Esophagus (tissue), 2 donors: ENCODE results near the gene GPR137. TPM values are rescaled to one million over a fixed set of nuclear protein-coding genes. Genes with fewer than 3 reads are reported as not detected.
"Not testable (repeated sequence)": the region's sequence is repeated elsewhere in the genome, so short reads cannot be mapped to it uniquely, and the experiment has no call there.

Source experiments
- H3K27ac ChIP-seq, 2 donors: one replicate each; pipeline ENCODE4 v1.5.1; 2013; ENCODE audit warnings: low read depth in 2 of 2, mild to moderate bottlenecking in 2 of 2, inconsistent platforms in 1 of 2, low read length in 1 of 2, moderate library complexity in 1 of 2
- H3K27me3 ChIP-seq, 2 donors: one replicate each; pipeline ENCODE4 v1.6.1; 2013; ENCODE audit warnings: low read length in 2 of 2, control low read depth in 1 of 2, mild to moderate bottlenecking in 1 of 2; ENCODE audit not compliant: insufficient read depth in 2 of 2, control insufficient read depth in 1 of 2
- H3K36me3 ChIP-seq, 2 donors: one replicate each; pipeline ENCODE4 v1.6.1; 2013; ENCODE audit warnings: low read length in 1 of 2; ENCODE audit not compliant: control insufficient read depth in 2 of 2, insufficient read depth in 2 of 2
- H3K4me1 ChIP-seq, 2 donors: one replicate each; pipeline ENCODE4 v1.6.1; 2013; ENCODE audit warnings: low read length in 1 of 2; ENCODE audit not compliant: control insufficient read depth in 2 of 2, insufficient read depth in 2 of 2
- H3K4me3 ChIP-seq, 2 donors: one replicate each; pipeline ENCODE4 v1.5.1; 2013; ENCODE audit warnings: low read length in 2 of 2, mild to moderate bottlenecking in 2 of 2, low read depth in 1 of 2, moderate library complexity in 1 of 2
- H3K9me3 ChIP-seq, 2 donors: one replicate each; pipeline ENCODE4 v1.6.1; 2013; ENCODE audit warnings: mild to moderate bottlenecking in 2 of 2, low read depth in 1 of 2, low read length in 1 of 2, moderate library complexity in 1 of 2; ENCODE audit not compliant: control insufficient read depth in 2 of 2, insufficient read depth in 1 of 2
- WGBS, 2 donors: extraction: QIAGEN DNeasy Blood & Tissue Kit; methylation state at CpG; one replicate each; pipeline ENCODE4 v1.1.7; 2013; 5-methylcytosine and 5-hydroxymethylcytosine counted together
- polyA plus RNA-seq, 2 donors: library from polyadenylated mRNA; stranded (reverse); fragments of 200-250 nt; gene quantifications; one replicate each; pipeline ENCODE4 v1.2.3, GENCODE V29; 2013
- donor health status: healthy with polysubstance abuse.
- donor health status: Bipolar disorder and iron deficiency.

GPR137 gene
- polyA plus RNA-seq, 2 donors: 18.6 to 22.7 TPM

DNA sequence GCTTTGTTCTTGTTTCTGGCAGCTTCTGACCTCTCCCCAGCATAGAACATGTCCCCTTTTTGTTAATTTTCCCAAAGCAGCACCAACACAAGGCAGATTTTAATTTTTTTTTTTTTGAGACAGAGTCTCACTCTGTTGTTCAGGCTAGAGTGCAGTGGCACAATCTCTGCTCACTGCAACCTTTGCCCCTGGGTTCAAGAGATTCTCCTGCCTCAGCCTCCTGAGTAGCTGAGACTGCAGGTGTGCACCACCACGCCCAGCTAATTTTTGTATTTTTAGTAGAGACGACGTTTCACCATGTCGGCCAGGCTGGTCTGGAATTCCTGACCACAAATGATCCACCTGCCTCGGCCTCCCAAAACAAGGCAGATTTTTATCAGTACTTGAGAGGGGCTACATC is 22.1 kb downstream of the GPR137 start:
- H3K27ac ChIP-seq, H3K27me3 ChIP-seq, H3K4me3 ChIP-seq, H3K9me3 ChIP-seq: not testable (repeated sequence)
- H3K4me1 ChIP-seq: peaks cover 6 to 19% of the 10 kb centered on the region in 2 donors
- H3K36me3 ChIP-seq: peaks cover 0 to 10% of the 10 kb centered on the region in 2 donors
- 82 to 89% methylated on average over 5 of the region's 5 CpGs for WGBS, 2 donors

DNA sequence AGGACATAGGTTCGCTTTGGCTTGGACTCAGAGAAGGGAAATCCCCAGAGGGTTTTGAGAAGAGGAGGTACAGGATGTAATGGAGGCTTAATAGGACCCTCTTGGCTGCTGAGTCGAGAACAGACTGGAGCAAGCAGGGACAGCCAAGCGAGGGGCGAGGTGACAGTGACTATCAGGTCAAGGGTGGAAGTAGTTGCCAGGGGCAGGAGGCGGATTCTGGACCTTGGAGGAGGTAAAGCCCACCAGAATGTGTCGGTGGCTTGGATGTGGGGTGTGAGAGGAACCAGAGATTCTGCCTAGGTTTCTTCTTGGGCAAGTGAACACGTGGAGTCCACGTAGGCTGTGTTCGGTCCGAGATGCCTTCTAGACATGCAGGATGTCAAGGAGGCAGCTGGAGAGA is 27.3 kb downstream of the GPR137 start:
- no peaks in the 10 kb centered on the region for H3K9me3 ChIP-seq
- no peak overlapping the region for H3K4me3 ChIP-seq
- H3K36me3 ChIP-seq: peaks cover 0 to 21% of the 10 kb centered on the region in 2 donors
- 62 to 70% methylated on average over 10 of the region's 10 CpGs for WGBS, 2 donors
- peaks cover 0 to 14% of the 10 kb centered on the region in 2 donors for H3K4me1 ChIP-seq
- no peaks in the 10 kb centered on the region for H3K27me3 ChIP-seq
- peak overlapping the region; percentile 37 to 71 for H3K27ac ChIP-seq

DNA sequence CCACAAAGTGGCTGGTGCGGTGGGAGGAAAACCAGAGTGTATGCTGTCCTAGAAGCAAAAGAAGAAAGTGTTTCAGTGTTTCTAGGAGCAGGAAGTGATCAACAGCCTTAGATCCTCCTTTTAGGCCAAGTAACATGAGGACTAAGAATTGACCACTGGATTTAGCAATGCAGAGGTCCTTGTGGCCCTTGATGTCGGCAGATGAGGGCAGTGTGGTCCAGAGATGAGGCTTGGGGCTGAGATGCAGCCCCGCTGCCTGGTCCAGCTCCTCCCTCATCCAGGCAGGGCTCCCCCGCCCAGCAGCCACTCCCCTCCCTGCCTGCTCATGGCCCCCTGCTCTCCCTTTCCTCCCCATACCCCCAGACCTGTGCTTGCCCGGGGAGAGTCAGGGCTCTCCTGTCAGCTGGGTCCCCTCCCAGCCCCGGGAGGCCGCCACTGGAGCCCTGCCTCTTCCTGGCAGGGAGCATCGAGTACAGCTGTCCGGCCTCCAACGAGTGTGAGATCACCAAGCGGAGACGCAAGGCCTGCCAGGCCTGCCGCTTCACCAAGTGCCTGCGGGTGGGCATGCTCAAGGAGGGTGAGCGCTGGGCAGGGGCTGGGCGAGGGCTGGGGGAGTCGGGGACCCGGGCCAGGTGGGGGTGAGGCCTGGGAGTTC is 28.0 kb downstream of the GPR137 start:
- H3K9me3 ChIP-seq: no peaks in the 10 kb centered on the region
- H3K27ac ChIP-seq: peak overlapping the region; percentile 37 to 71
- H3K4me1 ChIP-seq: peaks cover 0 to 14% of the 10 kb centered on the region in 2 donors
- no peak overlapping the region for H3K4me3 ChIP-seq
- 46 to 54% methylated on average over 18 of the region's 18 CpGs for WGBS, 2 donors
- peaks cover 0 to 21% of the 10 kb centered on the region in 2 donors for H3K36me3 ChIP-seq
- H3K27me3 ChIP-seq: no peaks in the 10 kb centered on the region

DNA sequence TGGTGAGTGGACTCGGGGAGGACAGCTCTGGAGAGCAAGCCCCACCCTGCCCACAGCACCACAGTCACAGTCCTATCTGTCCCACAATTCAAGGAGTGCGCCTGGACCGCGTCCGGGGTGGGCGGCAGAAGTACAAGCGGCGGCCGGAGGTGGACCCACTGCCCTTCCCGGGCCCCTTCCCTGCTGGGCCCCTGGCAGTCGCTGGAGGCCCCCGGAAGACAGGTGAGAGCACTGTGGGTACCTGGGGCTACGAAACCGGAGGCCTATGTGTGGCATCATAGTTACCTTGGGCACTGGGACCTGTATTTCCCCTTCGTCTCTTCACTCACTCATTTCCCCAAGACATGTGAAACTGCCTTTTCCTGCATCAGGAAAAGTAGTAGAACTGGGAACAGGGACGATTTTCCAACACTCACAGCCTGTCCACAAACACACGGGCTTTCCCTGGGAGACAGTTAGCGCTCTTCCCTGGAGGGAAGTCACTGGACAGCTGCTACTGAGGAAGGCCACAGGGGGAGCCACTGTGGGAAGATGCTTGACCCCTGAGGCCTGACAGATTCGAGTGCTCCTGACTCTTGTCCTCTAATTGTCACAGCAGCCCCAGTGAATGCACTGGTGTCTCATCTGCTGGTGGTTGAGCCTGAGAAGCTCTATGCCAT is 28.6 kb downstream of the GPR137 start:
- WGBS, 2 donors: 75 to 78% methylated on average over 19 of the region's 19 CpGs
- Histone ChIP-seq H3K4me1 (peaks cover 0 to 20% of the 10 kb centered on the region in 2 donors), H3K36me3 (peaks cover 0 to 21% of the 10 kb centered on the region in 2 donors), H3K27me3 (no peaks in the 10 kb centered on the region), H3K27ac (peak overlapping the region; percentile 36 to 71), H3K9me3 (no peaks in the 10 kb centered on the region), H3K4me3 (no peak overlapping the region)

GRCh38 chr11:64314805-64315561 is 29.3 kb downstream of the GPR137 start:
- Histone ChIP-seq H3K4me1 (peaks cover 0 to 24% of the 10 kb centered on the region in 2 donors), H3K27ac (no peak overlapping the region), H3K27me3 (no peaks in the 10 kb centered on the region), H3K4me3 (no peak overlapping the region), H3K9me3 (no peaks in the 10 kb centered on the region), H3K36me3 (peaks cover 0 to 21% of the 10 kb centered on the region in 2 donors)
- WGBS, 2 donors: 82 to 85% methylated on average over 24 of the region's 24 CpGs

GRCh38 chr11:64315667-64316526 is 30.2 kb downstream of the GPR137 start:
- WGBS, 2 donors: 64 to 75% methylated on average over 21 to 25 of the region's 25 CpGs
- Histone ChIP-seq H3K36me3 (peaks cover 0 to 25% of the 10 kb centered on the region in 2 donors), H3K4me1 (peaks cover 0 to 23% of the 10 kb centered on the region in 2 donors), H3K27ac (peak overlapping the region; percentile 9 to 40)
- not testable (repeated sequence) for H3K27me3 ChIP-seq, H3K9me3 ChIP-seq, H3K4me3 ChIP-seq

DNA sequence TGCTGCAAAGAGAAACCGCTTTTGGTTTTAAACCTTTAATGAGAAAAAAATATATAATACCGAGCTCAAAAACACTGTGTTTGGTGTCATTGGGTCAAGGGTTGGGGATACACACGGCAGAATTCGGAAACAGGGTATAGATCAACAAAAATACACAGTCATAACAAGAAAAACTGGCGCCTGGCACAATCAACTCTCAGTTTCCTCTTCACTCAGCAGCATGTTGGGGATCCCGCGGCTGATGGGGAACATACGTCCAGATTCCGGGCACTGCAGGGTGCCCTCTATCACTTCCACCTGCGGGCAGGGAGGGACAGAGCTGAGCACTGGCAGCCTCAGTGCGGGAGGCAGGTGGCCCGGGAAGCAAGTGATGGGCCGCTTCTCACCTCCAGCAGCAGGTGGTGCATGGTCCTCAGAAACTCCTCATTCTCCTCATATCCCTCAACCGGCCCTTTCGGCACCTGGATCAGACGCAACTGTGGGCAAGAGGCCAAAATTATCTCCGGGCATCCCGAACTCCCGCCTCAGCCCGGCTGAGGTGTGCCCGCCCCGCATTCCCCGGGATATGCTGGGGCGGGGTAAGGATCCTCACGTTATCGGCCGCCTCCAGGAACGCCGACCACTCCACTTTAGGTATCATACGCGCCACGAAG is 31.1 kb downstream of the GPR137 start:
- H3K4me1 ChIP-seq: peaks cover 0 to 18% of the 10 kb centered on the region in 2 donors
- H3K27ac ChIP-seq: peak overlapping the region; percentile 84 to 99
- H3K36me3 ChIP-seq: peaks cover 0 to 25% of the 10 kb centered on the region in 2 donors
- H3K27me3 ChIP-seq: no peaks in the 10 kb centered on the region
- peak overlapping the region; percentile 62 to 76 for H3K4me3 ChIP-seq
- H3K9me3 ChIP-seq: no peaks in the 10 kb centered on the region
- WGBS, 2 donors: 4 to 5% methylated on average over 29 to 32 of the region's 32 CpGs

DNA sequence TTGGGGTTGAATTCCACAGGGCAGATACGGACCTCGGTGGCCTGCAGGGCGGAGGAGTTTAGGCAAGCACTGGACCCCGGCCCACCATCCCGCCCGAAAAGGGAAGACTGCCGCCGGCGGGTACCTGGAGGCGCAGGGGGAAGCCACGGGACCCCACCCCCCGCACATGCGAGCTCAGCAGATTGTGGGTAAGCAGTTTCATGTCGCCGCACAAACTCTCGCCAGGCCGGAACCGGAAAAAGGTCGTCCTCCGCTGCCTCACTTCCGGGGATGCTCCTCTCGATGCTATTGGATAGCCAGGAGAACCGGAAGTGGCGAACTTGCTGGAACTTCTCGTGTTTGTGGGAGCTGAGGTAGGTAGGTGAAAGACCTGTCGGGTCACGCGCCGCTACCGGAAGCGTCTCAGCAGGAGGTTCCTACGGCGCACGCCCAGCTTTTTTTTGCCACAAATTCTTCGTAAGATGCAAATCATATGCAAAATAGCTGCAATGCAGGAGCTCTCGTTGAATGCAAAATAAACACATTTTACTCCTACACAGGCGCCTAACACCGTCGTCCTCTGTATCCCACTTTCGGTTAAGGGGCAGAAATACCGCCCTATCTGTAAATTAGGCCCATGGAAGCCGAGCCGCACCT is 31.8 kb downstream of the GPR137 start, which contains the start of gene TRMT112:
TRMT112 (minus strand) TSS at position 235 of the 636 bp plus-strand sequence; CDS start at position 202, 33 bp downstream.
- Histone ChIP-seq H3K4me1 (peaks cover 0 to 20% of the 10 kb centered on the region in 2 donors), H3K27me3 (no peaks in the 10 kb centered on the region), H3K9me3 (no peaks in the 10 kb centered on the region), H3K4me3 (peak within 1 kb of the TSS; percentile 62 to 76), H3K27ac (peak within 1 kb of the TSS; percentile 84 to 99), H3K36me3 (peaks cover 0 to 25% of the 10 kb centered on the region in 2 donors)
- 0 to 1% methylated on average over 43 of the region's 43 CpGs for WGBS, 2 donors
